ENCODE results near the gene XPA. TPM values are rescaled to one million over a fixed set of nuclear protein-coding genes. Genes with fewer than 3 reads are reported as not detected.
A peak's percentile ranks its signal among the peaks of the same experiment; 100 is the strongest.

Gene XPA
- total and polyA plus RNA-seq, 10 of the 15 experiments (the other 5 are each of a cell fraction or from before 2014, with no cell fraction given) = 6.2 to 19.9 (median 12.3) TPM

DNA sequence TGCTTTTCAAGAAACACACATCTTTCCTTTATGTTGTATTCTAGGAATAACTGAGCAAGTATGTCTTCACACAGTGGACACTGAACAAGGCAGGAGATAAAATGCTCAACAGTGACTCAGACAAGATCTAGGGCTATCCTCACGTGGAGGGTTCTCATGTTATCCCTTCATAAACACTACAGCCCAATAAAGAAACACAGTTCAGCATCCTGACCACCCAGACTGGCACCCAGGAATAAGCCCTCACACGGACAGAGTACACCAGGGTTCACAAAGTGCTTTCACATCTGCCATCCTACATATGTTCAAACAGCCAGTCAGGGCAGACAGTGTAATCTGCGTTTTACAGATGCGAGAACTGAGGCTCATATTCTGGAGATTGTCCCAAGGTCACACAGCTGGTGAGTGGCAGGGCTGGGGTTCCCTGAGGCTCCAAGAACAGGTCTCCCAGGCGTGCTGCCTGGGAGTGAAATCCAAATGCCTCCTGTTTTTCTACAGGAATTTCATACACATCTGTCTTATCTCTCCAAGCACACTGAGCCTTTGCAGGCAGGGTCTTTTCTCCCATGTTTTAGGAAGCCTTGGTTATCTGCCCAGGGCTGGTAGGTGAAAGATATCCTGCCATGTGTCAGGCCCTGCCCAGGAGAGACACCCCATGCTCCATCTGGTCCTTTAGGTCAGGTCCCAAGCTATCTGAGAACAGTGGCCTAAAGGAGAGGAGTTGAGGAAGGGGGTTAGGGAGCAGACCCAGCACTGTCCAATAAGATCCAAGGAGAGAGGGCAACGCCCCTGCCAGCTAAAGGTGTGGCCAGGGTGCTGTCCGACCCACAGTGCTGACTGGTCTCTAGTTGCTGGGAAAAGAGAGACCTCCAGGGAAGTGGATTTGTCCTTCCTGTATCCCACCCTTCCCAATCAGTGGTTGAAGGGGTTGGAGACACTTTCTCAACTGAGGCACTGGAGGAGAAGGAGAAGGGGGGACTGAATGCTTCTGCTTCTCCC, 47.9 kb upstream of the XPA start:
- RAD21 ChIA-PET (ENCODE audit: unreplicated experiment) = no interaction called here
- Histone ChIP-seq H2AFZ (ENCODE audit: control insufficient read depth, low read depth, low read length) (no peak overlapping the region), H3K27me3 (replicated peaks in 1 of 2; ENCODE audit: control insufficient read depth in 2 of 2, insufficient read depth in 2 of 2, low read length in 1 of 2) (peaks cover 0 to 5% of the 10 kb centered on the region in 2 experiments; a peak in 3 of 4 replicates), H3K79me2 (ENCODE audit: control insufficient read depth, insufficient read depth, low read length) (no peaks in the 10 kb centered on the region), H3K4me3 (no peak overlapping the region), H3K9me3 (replicated peaks; ENCODE audit: control insufficient read depth, insufficient read depth, low read length) (no peaks in the 10 kb centered on the region; the same call in 1 of the 3 replicates), H3K27ac (ENCODE audit: control insufficient read depth, insufficient read depth) (no peak overlapping the region), H3K4me1 (ENCODE audit: control insufficient read depth, insufficient read depth, low read length) (no peaks in the 10 kb centered on the region), H3K36me3 (ENCODE audit: control insufficient read depth in 2 of 2, insufficient read depth in 2 of 2, low read length in 1 of 2) (no peaks in the 10 kb centered on the region; a peak in 1 of 4 replicates), H3K9ac (ENCODE audit: control insufficient read depth, insufficient read depth, low read length) (no peak overlapping the region), H3K4me2 (ENCODE audit: control insufficient read depth, insufficient read depth) (no peak overlapping the region), H4K20me1 (ENCODE audit: control insufficient read depth, insufficient read depth) (no peaks in the 10 kb centered on the region)
- SMC1A ChIA-PET (ENCODE audit: uncharacterized antibody, unreplicated experiment) = no interaction called here
- CTCF ChIA-PET = no interaction called here
- in situ Hi-C loops (cut with MboI) = no loop called here
- peak; percentile 69; the same call in 1 of the 2 replicates for TF ChIP-seq REST (IDR thresholded peaks at IDR 0.05; ENCODE audit: low read depth, low read length)
- no peak for TF ChIP-seq POLR2A (IDR thresholded peaks at IDR 0.05; ENCODE audit: low read depth, low read length)
- DNase-seq (ENCODE audit: low read depth, low spot score) (no peak), FAIRE-seq (no peak), ATAC-seq (no peak)
- POLR2A ChIA-PET = no interaction called here
- intact Hi-C loops (cut with micrococcal nuclease; ENCODE audit: unreplicated experiment) = no loop called here
- BruUV-seq (replicated peaks) = no TSS peak
- 13% methylated on average over 7 of the region's 7 CpGs for WGBS (ENCODE audit: insufficient coverage, insufficient replicate concordance, low lambda C conversion rate, missing lambda C conversion rate)

All from GM12878 (cell line).